CD4-positive, alpha-beta T cell treated with Interleukin-15 for 4 hours (primary cell): ENCODE data around the gene CACNA1C.

Experiments used
- DNase-seq: peaks from one replicate; pipeline ENCODE4 v3.0.0-alpha.2; 2020; ENCODE audit warnings: low spot score

CACNA1C gene

GRCh38 chr12:2322554-2323120, 269.9 kb downstream of the CACNA1C start:
- no peak for DNase-seq

- no peak for DNase-seq
These were observed 270.9 kb downstream of the CACNA1C start for GRCh38 chr12:2323532-2324255.

GRCh38 chr12:2324387-2324786, 271.6 kb downstream of the CACNA1C start:
- DNase-seq, result no peak

- DNase-seq, result no peak
These were observed 272.7 kb downstream of the CACNA1C start for GRCh38 chr12:2325519-2325918.

GRCh38 chr12:2326470-2326869, 273.7 kb downstream of the CACNA1C start:
- no peak for DNase-seq

GRCh38 chr12:2328661-2329060, 275.9 kb downstream of the CACNA1C start:
- DNase-seq, result no peak

GRCh38 chr12:2329661-2330210, 276.9 kb downstream of the CACNA1C start:
- DNase-seq, result no peak

- DNase-seq, result no peak
These were observed 279.4 kb downstream of the CACNA1C start for GRCh38 chr12:2332236-2332635.

- DNase-seq, result no peak
These were observed 280.2 kb downstream of the CACNA1C start for GRCh38 chr12:2332947-2333346.

GRCh38 chr12:2333491-2334195, 280.9 kb downstream of the CACNA1C start:
- DNase-seq, result no peak

- DNase-seq, result no peak
These were observed 281.5 kb downstream of the CACNA1C start for GRCh38 chr12:2334271-2334670.

- no peak for DNase-seq
These were observed 281.9 kb downstream of the CACNA1C start for GRCh38 chr12:2334689-2335088.

GRCh38 chr12:2335109-2335508, 282.3 kb downstream of the CACNA1C start:
- DNase-seq, result no peak

GRCh38 chr12:2335513-2335912, 282.7 kb downstream of the CACNA1C start:
- no peak for DNase-seq

- DNase-seq, result no peak
These were observed 283.1 kb downstream of the CACNA1C start for GRCh38 chr12:2335916-2336315.

GRCh38 chr12:2336409-2336829, 283.6 kb downstream of the CACNA1C start:
- DNase-seq, result no peak

- no peak for DNase-seq
These were observed 284.5 kb downstream of the CACNA1C start for GRCh38 chr12:2337031-2338010.

GRCh38 chr12:2338381-2338780, 285.6 kb downstream of the CACNA1C start:
- DNase-seq, result no peak

GRCh38 chr12:2338991-2339431, 286.2 kb downstream of the CACNA1C start:
- DNase-seq, result no peak

GRCh38 chr12:2341051-2341751, 288.4 kb downstream of the CACNA1C start:
- no peak for DNase-seq

GRCh38 chr12:2341871-2342270, 289.1 kb downstream of the CACNA1C start:
- DNase-seq, result no peak
